H1 (cell line): ENCODE results near the gene FHIT. TPM values are rescaled to one million over a fixed set of nuclear protein-coding genes. Genes with fewer than 3 reads are reported as not detected.

Experiments used
- CTCF ChIA-PET: fragments of 300-600 bp; sonication (Branson Sonifier 250); formaldehyde crosslinking; loops from one replicate; lab custom pipeline; 2021; ENCODE audit not compliant: partially characterized antibody; lab: Charles Lee
- POLR2A ChIA-PET: fragments of 300-600 bp; sonication (Branson Sonifier 250); formaldehyde crosslinking; loops from one replicate; lab custom pipeline; 2021; ENCODE audit warnings: inconsistent platforms; ENCODE audit not compliant: partially characterized antibody; lab: Charles Lee
- DNase-seq, 2 experiments: peaks; one replicate each; pipeline versions ENCODE4 v3.0.0 to v3.0.0-alpha.2; 2010 to 2022; ENCODE audit warnings: low spot score in 2 of 2, low read depth in 1 of 2, mixed read lengths in 1 of 2
- FAIRE-seq: peaks from 2 replicates; lab custom pipeline; 2011; peaks lifted over from hg19 to GRCh38; lab: Jason Lieb, UNC
- H2AFZ ChIP-seq: 2 replicates; pipeline ENCODE4 v1.8.1; 2012; ENCODE audit warnings: low read length, inconsistent platforms
- H2AK5ac ChIP-seq: 2 replicates; pipeline ENCODE4 v1.6.1; 2013; ENCODE audit warnings: low read depth, low read length
- H2BK120ac ChIP-seq: replicated peaks from 2 replicates; pipeline ENCODE3; 2013; ENCODE audit warnings: low read depth, low read length, inconsistent platforms
- H2BK12ac ChIP-seq: 2 replicates; pipeline ENCODE4 v1.6.1; 2013; ENCODE audit warnings: low read depth, low read length
- H2BK15ac ChIP-seq: 2 replicates; pipeline ENCODE4 v1.6.1; 2013; ENCODE audit warnings: low read length
- H2BK20ac ChIP-seq: 2 replicates; pipeline ENCODE4 v1.6.1; 2013; ENCODE audit warnings: low read length
- H2BK5ac ChIP-seq: 2 replicates; pipeline ENCODE4 v1.6.1; 2013; ENCODE audit warnings: low read depth, low read length
- H3K14ac ChIP-seq: 2 replicates; pipeline ENCODE4 v1.6.1; 2013; ENCODE audit warnings: inconsistent platforms; ENCODE audit not compliant: insufficient read length
- H3K18ac ChIP-seq: 2 replicates; pipeline ENCODE4 v1.6.1; 2013; ENCODE audit warnings: low read length; ENCODE audit errors: extremely low read depth
- H3K23ac ChIP-seq: 2 replicates; pipeline ENCODE4 v1.6.1; 2013; ENCODE audit warnings: inconsistent platforms; ENCODE audit not compliant: insufficient read length
- H3K23me2 ChIP-seq: 2 replicates; pipeline ENCODE4 v1.6.1; 2013; ENCODE audit warnings: low read depth, low read length
- H3K27ac ChIP-seq: 2 replicates; pipeline ENCODE4 v1.6.1; 2011; ENCODE audit warnings: low read depth, low read length, inconsistent platforms
- H3K27me3 ChIP-seq, 4 experiments: replicated peaks in 1 of 4; 1 replicate in 1 of 4; 2 replicates in 3 of 4; pipeline versions ENCODE4 v1.6.1 to v1.8.1; 2011 to 2013; ENCODE audit warnings: low read length in 3 of 4, mild to moderate bottlenecking in 3 of 4, inconsistent platforms in 2 of 4, mixed read lengths in 2 of 4, moderate library complexity in 1 of 4; ENCODE audit not compliant: control insufficient read depth in 3 of 4, insufficient read depth in 3 of 4; ENCODE audit errors: extremely low read depth in 1 of 4
- H3K36me3 ChIP-seq, 4 experiments: 2 replicates each; pipeline versions ENCODE4 v1.6.1 to v1.8.1; 2011 to 2013; ENCODE audit warnings: mild to moderate bottlenecking in 4 of 4, low read length in 3 of 4, moderate library complexity in 2 of 4, control low read depth in 1 of 4, inconsistent platforms in 1 of 4; ENCODE audit not compliant: insufficient read depth in 4 of 4, control insufficient read depth in 2 of 4
- H3K4ac ChIP-seq: replicated peaks from 2 replicates; pipeline ENCODE3; 2013; ENCODE audit warnings: low read length, low read depth, mixed read lengths, inconsistent platforms; ENCODE audit not compliant: insufficient read length
- H3K4me1 ChIP-seq, 4 experiments: replicated peaks in 1 of 4; 1 replicate in 1 of 4; 2 replicates in 3 of 4; pipeline versions ENCODE4 v1.6.1 to v1.8.1; 2011 to 2013; ENCODE audit warnings: low read length in 3 of 4, inconsistent platforms in 2 of 4, mixed read lengths in 1 of 4; ENCODE audit not compliant: insufficient read depth in 4 of 4, control insufficient read depth in 3 of 4
- H3K4me2 ChIP-seq, 2 experiments: 2 replicates each; pipeline versions ENCODE4 v1.6.1 to v1.8.1; 2011 to 2013; ENCODE audit warnings: low read depth in 2 of 2, low read length in 2 of 2, control low read depth in 1 of 2, inconsistent platforms in 1 of 2, mild to moderate bottlenecking in 1 of 2; ENCODE audit not compliant: insufficient read depth in 1 of 2
- H3K4me3 ChIP-seq, 4 experiments: fragments of 200-600, 300-600 bp in 1 of 4; sonication (generic), shearing (Covaris generic), sonication (Bioruptor Twin) in 1 of 4; 2 replicates each; pipeline versions ENCODE4 v1.5.1 to v1.8.1; 2011 to 2016; ENCODE audit warnings: low read length in 4 of 4, low read depth in 3 of 4, control low read depth in 2 of 4, inconsistent platforms in 2 of 4, mild to moderate bottlenecking in 2 of 4, mixed read lengths in 1 of 4, moderate library complexity in 1 of 4; ENCODE audit not compliant: insufficient read depth in 2 of 4; ENCODE audit errors: extremely low read depth in 1 of 4
- H3K56ac ChIP-seq: replicated peaks from 2 replicates; pipeline ENCODE3; 2013; ENCODE audit warnings: low read depth, mild to moderate bottlenecking, mixed read lengths, low read length, inconsistent platforms; ENCODE audit not compliant: insufficient read length
- H3K79me1 ChIP-seq: 2 replicates; pipeline ENCODE4 v1.6.1; 2013; ENCODE audit warnings: low read depth, low read length, control low read depth
- H3K79me2 ChIP-seq, 2 experiments: 2 replicates each; pipeline versions ENCODE4 v1.6.1 to v1.8.1; 2012 to 2013; ENCODE audit warnings: low read length in 2 of 2, mild to moderate bottlenecking in 2 of 2, inconsistent platforms in 1 of 2; ENCODE audit not compliant: insufficient read depth in 2 of 2, control insufficient read depth in 1 of 2
- H3K9ac ChIP-seq, 4 experiments: replicated peaks in 1 of 4; 1 replicate in 1 of 4; 2 replicates in 3 of 4; pipeline versions ENCODE4 v1.6.1 to v1.8.1; 2011 to 2013; ENCODE audit warnings: low read depth in 3 of 4, low read length in 3 of 4, control low read depth in 2 of 4, mild to moderate bottlenecking in 2 of 4, moderate library complexity in 2 of 4, inconsistent platforms in 1 of 4; ENCODE audit errors: extremely low read depth in 1 of 4
- H3K9me3 ChIP-seq, 2 experiments: 2 replicates each; pipeline versions ENCODE4 v1.6.1 to v1.8.1; 2012 to 2013; ENCODE audit warnings: mild to moderate bottlenecking in 2 of 2, moderate library complexity in 2 of 2, control low read depth in 1 of 2, inconsistent platforms in 1 of 2, low read depth in 1 of 2, low read length in 1 of 2, mixed read lengths in 1 of 2; ENCODE audit not compliant: insufficient read depth in 2 of 2
- H4K20me1 ChIP-seq, 2 experiments: replicated peaks in 1 of 2; 2 replicates each; pipeline versions ENCODE3 to v1.8.1; 2011 to 2013; ENCODE audit warnings: inconsistent platforms in 2 of 2, low read length in 2 of 2, mild to moderate bottlenecking in 1 of 2; ENCODE audit not compliant: insufficient read depth in 2 of 2, control insufficient read depth in 1 of 2
- H4K5ac ChIP-seq: 2 replicates; pipeline ENCODE4 v1.6.1; 2013; ENCODE audit warnings: low read length, low read depth, mixed read lengths, inconsistent platforms; ENCODE audit not compliant: insufficient read length
- H4K8ac ChIP-seq: 2 replicates; pipeline ENCODE4 v1.8.0; 2013; ENCODE audit warnings: mild to moderate bottlenecking, moderate library complexity, low read length, inconsistent platforms; ENCODE audit not compliant: insufficient read depth; ENCODE audit errors: extremely low read depth
- H4K91ac ChIP-seq: replicated peaks from 2 replicates; pipeline ENCODE3; 2013; ENCODE audit warnings: low read length, mixed read lengths, inconsistent platforms; ENCODE audit not compliant: insufficient read length
- KDM5A ChIP-seq: fragments of 200-600 bp; IDR thresholded peaks from 2 replicates; pipeline ENCODE4 v1.7.1; 2012; ENCODE audit warnings: mild to moderate bottlenecking, low read length, inconsistent platforms, mixed read lengths
- WGBS, 2 experiments: shearing (Covaris generic) in 1 of 2; methylation state at CpG; one replicate each; pipeline versions ENCODE4 v1.1.6 to v1.1.7; 2013 to 2015; ENCODE audit warnings: low lambda C conversion rate in 2 of 2, mixed read lengths in 2 of 2, inconsistent platforms in 1 of 2, low coverage in 1 of 2, missing lambda C conversion rate in 1 of 2; ENCODE audit not compliant: insufficient replicate concordance in 2 of 2, insufficient coverage in 1 of 2, insufficient read length in 1 of 2; ENCODE audit errors: extremely low coverage in 1 of 2, missing lambda C conversion rate in 1 of 2; 5-methylcytosine and 5-hydroxymethylcytosine counted together
- polyA plus RNA-seq, 7 experiments: library from polyadenylated mRNA; depleted of rRNA in 3 of 7; stranded (reverse) in 5 of 7; unstranded in 2 of 7; fragments of >200 nt in 5 of 7; fragments of 200-250 nt in 2 of 7; gene quantifications; 1 replicate in 5 of 7; 2 replicates in 1 of 7; 4 replicates in 1 of 7; pipeline versions ENCODE4 v1.2.1 to v1.2.3, GENCODE V29; 2011 to 2013; ENCODE audit warnings: missing spikeins in 2 of 7, mixed read lengths in 2 of 7
- total RNA-seq: library from RNA; stranded (reverse); fragmentation: NEBNext Ultra II Directional; extraction: Animal tissue kit (Norgen Biotek cat#: 25700); gene quantifications from 2 replicates; pipeline ENCODE4 v1.2.1, GENCODE V29; 2021

Gene FHIT
- total and polyA plus RNA-seq, 2 of the 8 experiments (the other 6 are each of a cell fraction or from before 2014, with no cell fraction given): 1.2 to 3.2 TPM

DNA sequence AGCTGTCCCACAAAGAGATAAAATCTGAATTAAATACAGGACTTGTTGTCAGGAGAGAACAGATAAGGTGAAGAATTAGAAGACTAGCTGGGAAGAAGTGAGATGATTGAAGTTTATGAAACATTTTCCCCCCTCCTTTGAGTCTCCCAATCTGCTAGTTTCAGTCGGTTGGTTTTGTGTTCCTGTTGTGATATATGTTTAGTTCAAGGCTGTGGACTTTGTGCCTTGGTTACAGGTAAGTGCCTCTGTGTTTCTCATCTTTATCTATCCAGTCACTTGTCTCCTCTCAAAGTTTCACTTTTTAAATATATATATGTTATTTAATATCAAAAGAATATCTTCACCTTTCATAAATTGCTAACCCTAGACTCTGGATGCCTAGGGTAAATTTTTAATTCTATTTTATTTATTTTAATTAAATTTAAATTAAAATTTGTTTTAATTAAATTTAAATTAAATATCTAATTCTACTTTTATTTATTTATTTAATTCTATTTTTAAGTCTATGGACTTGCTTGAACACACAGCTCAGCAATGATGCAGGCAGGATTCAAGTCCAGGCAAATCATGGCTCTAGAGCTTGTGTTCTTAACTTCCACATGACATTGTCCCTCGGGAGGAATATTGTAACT is 190.0 kb downstream of the FHIT start:
- H4K91ac ChIP-seq: no peak overlapping the region
- no peak overlapping the region for H3K56ac ChIP-seq
- TF ChIP-seq KDM5A: no peak
- H2BK5ac ChIP-seq: no peak overlapping the region
- H3K4ac ChIP-seq: no peak overlapping the region
- H3K4me3 ChIP-seq: no peak overlapping the region
- H2BK120ac ChIP-seq: no peak overlapping the region
- FAIRE-seq: no peak
- H3K18ac ChIP-seq: no peak overlapping the region
- no peak overlapping the region for H4K5ac ChIP-seq
- H3K14ac ChIP-seq: no peak overlapping the region
- no peak overlapping the region for H3K9ac ChIP-seq
- no peak overlapping the region for H2AK5ac ChIP-seq
- H3K79me1 ChIP-seq: no peaks in the 10 kb centered on the region
- ChIA-PET POLR2A (no interaction called here), CTCF (interaction anchor here (0.6 to 0.9 kb wide), 2 partner anchors 17 to 261 kb away, joined by 3 read pairs; no protein-coding TSS in a partner anchor)
- H3K4me2 ChIP-seq: no peak overlapping the region
- no peak overlapping the region for H2BK15ac ChIP-seq
- H2BK12ac ChIP-seq: no peak overlapping the region
- DNase-seq: no peak
- no peak overlapping the region for H2AFZ ChIP-seq
- H3K27ac ChIP-seq: no peak overlapping the region
- H3K27me3 ChIP-seq: peaks cover 0 to 2% (median 0%) of the 10 kb centered on the region in 4 experiments; a peak in 1 of 7 replicates
- H3K23me2 ChIP-seq: no peaks in the 10 kb centered on the region
- 90% methylated on average over 2 of the region's 2 CpGs; no CpG with 5 or more reads in 1 of the 2 experiments for WGBS, 2 experiments
- H2BK20ac ChIP-seq: no peak overlapping the region
- H3K79me2 ChIP-seq: no peaks in the 10 kb centered on the region
- H4K8ac ChIP-seq: no peak overlapping the region
- H3K23ac ChIP-seq: no peak overlapping the region
- H3K4me1 ChIP-seq: no peaks in the 10 kb centered on the region
- no peaks in the 10 kb centered on the region for H3K36me3 ChIP-seq
- H4K20me1 ChIP-seq: no peaks in the 10 kb centered on the region
- no peaks in the 10 kb centered on the region; a peak in 1 of 4 replicates for H3K9me3 ChIP-seq
